Renal cortical epithelial cell (primary cell): ENCODE data around the gene RABEP1. TPM values are rescaled to one million over a fixed set of nuclear protein-coding genes. Genes with fewer than 3 reads are reported as not detected.
A peak's percentile ranks its signal among the peaks of the same experiment; 100 is the strongest.
"Not testable (repeated sequence)": the region's sequence is repeated elsewhere in the genome, so short reads cannot be mapped to it uniquely, and the experiment has no call there.

ENCODE experiments used
- DNase-seq: peaks from one replicate; pipeline ENCODE4 v3.0.0-alpha.2; 2011; ENCODE audit warnings: low read depth
- total RNA-seq: library from RNA; depleted of rRNA; stranded (reverse); fragments of >200 nt; gene quantifications from 2 replicates; pipeline ENCODE4 v1.2.3, GENCODE V29; 2014

The RABEP1 gene
- total RNA-seq, result 39.8 and 77.1 TPM in 2 replicates

GRCh38 chr17:5281814-5282641, at the start of gene RABEP1:
Gene RABEP1, plus strand, starts transcription at chr17:5282284. Its CDS starts 203 bp downstream, at chr17:5282487.
- peak; percentile 40 for DNase-seq

- DNase-seq, result not testable (repeated sequence)
These were observed 48.6 kb upstream of the RABEP1 start for GRCh38 chr17:5233492-5233891.

- DNase-seq, result no peak
These were observed 47.2 kb upstream of the RABEP1 start, which contains the start of gene SCIMP for GRCh38 chr17:5234645-5235576. Gene SCIMP, minus strand, starts transcription at chr17:5234860. Its CDS starts 105 bp downstream, at chr17:5234755.

- DNase-seq, result no peak
These were observed 45.0 kb upstream of the RABEP1 start for GRCh38 chr17:5236938-5237540.

- peak; percentile 63 for DNase-seq
These were observed 44.5 kb upstream of the RABEP1 start for GRCh38 chr17:5237541-5238016.

- no peak for DNase-seq
These were observed 43.8 kb upstream of the RABEP1 start for GRCh38 chr17:5238333-5238732.

GRCh38 chr17:5239769-5240168, 42.3 kb upstream of the RABEP1 start:
- DNase-seq, result not testable (repeated sequence)

GRCh38 chr17:5241861-5242671, 40.0 kb upstream of the RABEP1 start:
- no peak for DNase-seq

GRCh38 chr17:5247621-5248020, 34.5 kb upstream of the RABEP1 start:
- DNase-seq, result no peak

- no peak for DNase-seq
These were observed 33.1 kb upstream of the RABEP1 start for GRCh38 chr17:5248821-5249479.

- DNase-seq, result peak; percentile 64
These were observed 32.5 kb upstream of the RABEP1 start for GRCh38 chr17:5249615-5250014.

GRCh38 chr17:5254414-5254813, 27.7 kb upstream of the RABEP1 start:
- DNase-seq, result no peak

- DNase-seq, result no peak
These were observed 27.1 kb upstream of the RABEP1 start for GRCh38 chr17:5254903-5255521.

- DNase-seq, result no peak
These were observed 25.0 kb upstream of the RABEP1 start for GRCh38 chr17:5257124-5257523.

- no peak for DNase-seq
These were observed 21.5 kb upstream of the RABEP1 start for GRCh38 chr17:5260542-5260941.

GRCh38 chr17:5262416-5262991, 19.6 kb upstream of the RABEP1 start:
- no peak for DNase-seq

GRCh38 chr17:5263441-5263840, 18.6 kb upstream of the RABEP1 start:
- DNase-seq, result no peak

GRCh38 chr17:5264893-5265292, 17.2 kb upstream of the RABEP1 start:
- DNase-seq, result no peak

- no peak for DNase-seq
These were observed 12.7 kb upstream of the RABEP1 start for GRCh38 chr17:5269241-5269960.
